Neural crest cell (in vitro differentiated cells): ENCODE measurements around the gene PPM1D. TPM values are rescaled to one million over a fixed set of nuclear protein-coding genes. Genes with fewer than 3 reads are reported as not detected.
"Not testable (repeated sequence)": the region's sequence is repeated elsewhere in the genome, so short reads cannot be mapped to it uniquely, and the experiment has no call there.

ENCODE experiments used
- DNase-seq: peaks from one replicate; pipeline ENCODE4 v3.0.0; 2021; ENCODE audit warnings: low read depth, mixed read lengths, low spot score
- H3K27ac Mint-ChIP-seq: one replicate; pipeline ENCODE4 v1.8.0; 2021; ENCODE audit warnings: mild to moderate bottlenecking, mixed read lengths; ENCODE audit not compliant: unreplicated experiment
- H3K27me3 Mint-ChIP-seq: 2 replicates; pipeline ENCODE4 v1.8.0; 2021; ENCODE audit warnings: low read depth, mild to moderate bottlenecking, mixed read lengths
- H3K36me3 Mint-ChIP-seq: 2 replicates; pipeline ENCODE4 v1.8.0; 2021; ENCODE audit warnings: low read depth, mild to moderate bottlenecking, mixed read lengths
- H3K4me1 Mint-ChIP-seq: 2 replicates; pipeline ENCODE4 v1.8.0; 2021; ENCODE audit warnings: mixed read lengths
- H3K4me3 Mint-ChIP-seq: one replicate; pipeline ENCODE4 v1.8.0; 2021; ENCODE audit warnings: mild to moderate bottlenecking, mixed read lengths
- H3K9me3 Mint-ChIP-seq: 2 replicates; pipeline ENCODE4 v1.8.0; 2021; ENCODE audit warnings: mixed read lengths
- total RNA-seq: library from RNA; stranded (reverse); gene quantifications from 2 replicates; pipeline ENCODE4 v1.2.1, GENCODE V29; 2021
- TF ChIP-seq, protein P1 (sequence below): fragments of 200-600 bp; sonication (generic); conservative IDR thresholded peaks from 2 replicates; pipeline ENCODE4 v1.5.0; 2021; ENCODE audit warnings: antibody characterized with exemption, mild to moderate bottlenecking

PPM1D gene
- total RNA-seq, 1 donor from 2014 or later = 23.8 TPM

DNA sequence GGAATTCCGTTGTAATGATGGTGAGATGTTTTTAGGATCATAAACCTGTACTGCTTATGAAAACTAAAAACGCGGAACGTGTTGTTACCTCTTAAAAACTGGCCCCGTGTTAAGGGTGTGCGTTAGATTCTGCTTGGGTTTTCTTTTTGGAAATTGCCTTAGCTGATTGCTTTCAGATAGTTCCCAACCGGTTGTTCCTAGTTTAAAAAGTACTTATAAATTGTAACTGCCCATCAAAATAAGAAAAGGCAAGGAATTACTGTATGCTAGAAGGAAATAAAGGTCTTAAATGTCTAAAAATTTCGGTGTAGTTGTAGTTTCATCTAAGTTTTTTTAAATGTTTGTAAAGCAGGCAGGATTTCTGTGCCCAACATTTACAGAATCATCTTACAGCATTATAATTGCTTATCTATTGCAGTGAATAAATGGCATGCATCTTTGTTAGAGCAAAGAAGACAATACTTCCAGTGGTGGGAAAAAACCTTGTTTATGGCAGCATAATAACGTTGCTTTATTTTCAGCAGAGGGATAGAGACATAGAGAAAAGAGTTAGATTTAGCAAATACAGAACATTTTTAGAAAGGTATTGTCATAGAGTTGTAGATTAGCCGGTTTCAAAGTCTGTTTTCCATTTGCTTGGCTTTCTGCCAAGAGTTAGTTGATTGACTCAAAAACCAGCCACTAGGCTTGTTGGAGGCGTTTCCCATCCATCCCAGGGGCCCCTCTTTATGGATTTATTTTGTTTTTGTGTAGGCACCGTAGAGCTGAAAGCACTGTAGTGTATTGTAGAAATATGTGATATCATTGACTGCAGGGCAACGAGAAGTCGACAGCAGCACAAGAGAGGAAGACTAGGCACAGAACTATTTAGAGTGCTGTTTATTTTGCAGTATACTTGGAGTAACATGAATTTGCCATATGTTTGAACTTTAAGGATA is 1.7 kb downstream of the PPM1D start:
- H3K4me3 Mint-ChIP-seq = peak overlapping the region; percentile 99
- TF ChIP-seq, protein P1, sequence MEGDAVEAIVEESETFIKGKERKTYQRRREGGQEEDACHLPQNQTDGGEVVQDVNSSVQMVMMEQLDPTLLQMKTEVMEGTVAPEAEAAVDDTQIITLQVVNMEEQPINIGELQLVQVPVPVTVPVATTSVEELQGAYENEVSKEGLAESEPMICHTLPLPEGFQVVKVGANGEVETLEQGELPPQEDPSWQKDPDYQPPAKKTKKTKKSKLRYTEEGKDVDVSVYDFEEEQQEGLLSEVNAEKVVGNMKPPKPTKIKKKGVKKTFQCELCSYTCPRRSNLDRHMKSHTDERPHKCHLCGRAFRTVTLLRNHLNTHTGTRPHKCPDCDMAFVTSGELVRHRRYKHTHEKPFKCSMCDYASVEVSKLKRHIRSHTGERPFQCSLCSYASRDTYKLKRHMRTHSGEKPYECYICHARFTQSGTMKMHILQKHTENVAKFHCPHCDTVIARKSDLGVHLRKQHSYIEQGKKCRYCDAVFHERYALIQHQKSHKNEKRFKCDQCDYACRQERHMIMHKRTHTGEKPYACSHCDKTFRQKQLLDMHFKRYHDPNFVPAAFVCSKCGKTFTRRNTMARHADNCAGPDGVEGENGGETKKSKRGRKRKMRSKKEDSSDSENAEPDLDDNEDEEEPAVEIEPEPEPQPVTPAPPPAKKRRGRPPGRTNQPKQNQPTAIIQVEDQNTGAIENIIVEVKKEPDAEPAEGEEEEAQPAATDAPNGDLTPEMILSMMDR = peak; percentile 35
- no peaks in the 10 kb centered on the region for H3K27me3 Mint-ChIP-seq
- H3K36me3 Mint-ChIP-seq = no peaks in the 10 kb centered on the region
- H3K27ac Mint-ChIP-seq = peak overlapping the region; percentile 96
- peak; percentile 35 for DNase-seq
- no peaks in the 10 kb centered on the region for H3K9me3 Mint-ChIP-seq
- peaks cover 54% of the 10 kb centered on the region for H3K4me1 Mint-ChIP-seq

DNA sequence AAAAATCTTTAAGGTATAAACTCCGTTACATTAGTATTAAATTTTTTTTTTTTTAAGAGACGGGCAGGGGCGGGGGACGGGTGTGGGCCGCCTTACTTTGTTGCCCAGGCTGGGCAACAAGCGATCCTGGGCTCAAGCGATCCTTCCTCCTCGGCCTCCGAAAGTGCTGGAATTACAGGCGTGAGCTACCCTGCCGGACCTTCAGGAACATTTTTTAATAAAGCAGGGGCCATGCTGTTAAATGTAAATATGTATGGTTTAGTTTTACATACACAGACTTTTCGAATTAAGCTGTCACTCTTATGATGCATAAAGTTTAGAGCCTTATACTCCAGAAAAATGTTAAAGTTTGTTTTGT is 2.4 kb downstream of the PPM1D start:
- TF ChIP-seq, protein P1 = no peak
- no peaks in the 10 kb centered on the region for H3K9me3 Mint-ChIP-seq
- no peaks in the 10 kb centered on the region for H3K36me3 Mint-ChIP-seq
- H3K4me1 Mint-ChIP-seq = peaks cover 54% of the 10 kb centered on the region
- H3K27ac Mint-ChIP-seq = no peak overlapping the region
- no peak for DNase-seq
- H3K4me3 Mint-ChIP-seq = peak overlapping the region; percentile 99
- H3K27me3 Mint-ChIP-seq = no peaks in the 10 kb centered on the region

DNA sequence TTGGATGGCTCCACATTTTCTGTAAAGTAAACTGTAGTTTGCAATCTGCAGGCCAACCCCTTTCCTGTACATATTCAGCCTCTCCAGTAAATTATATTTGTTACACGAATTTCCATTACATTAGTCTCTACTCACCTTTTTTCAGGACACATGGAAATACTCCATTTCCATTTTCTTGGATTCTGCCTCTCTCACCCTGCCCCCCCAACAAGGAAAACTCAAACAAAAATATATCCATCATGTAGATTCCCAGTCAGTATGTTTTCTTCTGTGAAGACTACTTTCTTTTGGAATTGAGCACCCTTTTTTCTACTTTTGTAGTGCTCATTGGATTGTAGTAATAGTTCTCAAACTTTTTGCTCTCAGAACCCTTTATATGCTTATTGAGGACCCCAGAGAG is 2.9 kb downstream of the PPM1D start:
- H3K36me3 Mint-ChIP-seq = no peaks in the 10 kb centered on the region
- no peaks in the 10 kb centered on the region for H3K9me3 Mint-ChIP-seq
- H3K4me3 Mint-ChIP-seq = peak overlapping the region; percentile 99
- no peaks in the 10 kb centered on the region for H3K27me3 Mint-ChIP-seq
- peaks cover 58% of the 10 kb centered on the region for H3K4me1 Mint-ChIP-seq
- TF ChIP-seq, protein P1 = no peak
- no peak overlapping the region for H3K27ac Mint-ChIP-seq
- DNase-seq = no peak

DNA sequence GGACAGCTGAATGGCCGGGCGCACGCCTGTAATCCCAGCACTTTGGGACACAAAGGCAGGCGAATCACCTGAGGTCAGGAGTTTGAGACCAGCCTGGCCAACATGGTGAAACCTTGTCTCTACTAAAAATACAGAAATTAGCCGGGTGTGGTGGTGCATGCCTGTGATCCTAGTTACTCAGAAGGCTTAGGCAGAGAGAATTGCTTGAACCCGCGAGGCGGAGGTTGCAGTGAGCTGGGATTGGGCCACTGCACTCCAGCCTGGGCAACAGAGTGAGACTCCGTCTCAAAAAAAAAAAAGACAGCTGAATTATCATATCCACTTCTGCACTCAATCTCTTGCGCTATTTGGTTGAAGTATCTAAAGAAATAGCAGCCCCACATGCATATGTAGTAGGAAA is 3.5 kb downstream of the PPM1D start:
- not testable (repeated sequence) for H3K9me3 Mint-ChIP-seq, DNase-seq, H3K27ac Mint-ChIP-seq, H3K36me3 Mint-ChIP-seq, H3K27me3 Mint-ChIP-seq
- Mint-ChIP-seq H3K4me1 (peaks cover 52% of the 10 kb centered on the region), H3K4me3 (peak overlapping the region; percentile 73)

DNA sequence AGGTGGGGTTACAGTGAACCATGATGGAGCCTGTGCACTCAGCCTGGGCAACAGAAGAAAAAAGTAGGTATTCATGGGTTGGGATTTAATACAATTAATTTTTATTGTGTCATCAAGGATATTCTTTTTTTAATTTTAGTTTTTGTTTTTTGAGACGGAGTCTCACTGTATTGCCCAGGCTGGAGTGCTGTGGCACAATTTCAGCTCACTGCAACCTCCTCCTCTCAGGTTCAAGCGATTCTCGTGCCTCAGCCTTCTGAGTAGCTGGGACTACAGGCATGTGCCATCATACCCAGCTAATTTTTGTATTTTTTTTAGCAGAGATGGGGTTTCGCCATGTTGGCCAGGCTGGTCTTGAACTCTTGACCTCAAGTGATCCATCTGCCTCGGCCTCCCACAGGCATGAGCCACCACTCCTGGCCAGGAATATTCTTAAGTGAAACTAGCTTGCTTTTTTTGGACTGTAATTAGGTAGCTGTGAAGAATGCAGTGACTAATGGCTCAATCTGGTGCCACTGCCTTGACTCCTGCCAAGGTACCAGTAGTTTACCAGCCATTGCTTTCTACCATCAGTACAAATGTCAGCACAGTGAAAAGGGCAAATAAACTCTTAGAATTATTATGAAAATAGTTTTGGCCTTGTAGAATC is 4.8 kb downstream of the PPM1D start:
- H3K27ac Mint-ChIP-seq = no peak overlapping the region
- H3K27me3 Mint-ChIP-seq = no peaks in the 10 kb centered on the region
- no peaks in the 10 kb centered on the region for H3K36me3 Mint-ChIP-seq
- H3K9me3 Mint-ChIP-seq = no peaks in the 10 kb centered on the region
- H3K4me1 Mint-ChIP-seq = peaks cover 41% of the 10 kb centered on the region
- TF ChIP-seq, protein P1 = no peak
- no peak for DNase-seq
- H3K4me3 Mint-ChIP-seq = peak overlapping the region; percentile 73

DNA sequence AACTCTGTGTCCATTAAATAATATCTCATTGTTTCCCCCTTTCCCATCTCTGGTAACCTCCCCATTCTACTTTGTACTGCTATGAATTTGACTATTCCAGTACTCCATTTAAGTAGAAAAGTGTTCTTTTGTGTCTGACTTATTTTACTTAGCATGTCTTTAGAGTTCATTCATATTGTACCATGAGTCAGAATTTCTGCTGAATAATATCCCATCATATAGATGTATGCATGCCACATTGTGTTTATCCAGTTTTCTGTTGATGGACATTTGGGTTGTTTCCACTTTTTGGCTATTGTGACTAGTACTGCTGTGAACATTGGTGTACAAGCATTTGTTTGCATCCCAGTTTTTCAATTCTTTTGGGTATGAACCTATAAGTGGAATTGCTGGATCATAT is 6.0 kb downstream of the PPM1D start:
- no peaks in the 10 kb centered on the region for H3K36me3 Mint-ChIP-seq
- no peaks in the 10 kb centered on the region for H3K27me3 Mint-ChIP-seq
- DNase-seq = no peak
- H3K4me1 Mint-ChIP-seq = peaks cover 40% of the 10 kb centered on the region
- H3K4me3 Mint-ChIP-seq = peak overlapping the region; percentile 68
- H3K9me3 Mint-ChIP-seq = no peaks in the 10 kb centered on the region
- TF ChIP-seq, protein P1 = no peak
- no peak overlapping the region for H3K27ac Mint-ChIP-seq
